ENCODE data around the gene CYP19A1.

DNA sequence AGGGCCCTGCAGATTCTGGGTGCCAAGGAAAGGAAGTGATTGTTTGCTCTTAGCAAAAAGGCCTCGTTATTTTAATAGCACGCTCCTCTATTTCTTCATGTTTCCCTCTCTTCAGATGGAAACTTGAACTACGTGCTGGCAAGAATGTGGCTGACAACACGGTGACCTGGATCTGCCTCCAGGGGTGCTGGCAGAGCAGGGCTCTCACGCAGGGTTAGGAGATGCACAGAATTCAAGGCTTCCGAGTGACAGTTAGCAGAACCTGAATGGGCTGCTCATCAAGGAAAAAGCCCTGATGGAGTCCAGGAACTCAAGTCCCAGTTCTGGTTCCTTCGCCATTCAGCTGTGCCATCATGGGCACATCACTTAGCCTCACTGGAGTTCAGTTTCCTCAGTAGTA, 22.7 kb downstream of the CYP19A1 start:
- no peak for TF ChIP-seq POLR2A (IDR thresholded peaks at IDR 0.05)
- TF ChIP-seq, protein P1, sequence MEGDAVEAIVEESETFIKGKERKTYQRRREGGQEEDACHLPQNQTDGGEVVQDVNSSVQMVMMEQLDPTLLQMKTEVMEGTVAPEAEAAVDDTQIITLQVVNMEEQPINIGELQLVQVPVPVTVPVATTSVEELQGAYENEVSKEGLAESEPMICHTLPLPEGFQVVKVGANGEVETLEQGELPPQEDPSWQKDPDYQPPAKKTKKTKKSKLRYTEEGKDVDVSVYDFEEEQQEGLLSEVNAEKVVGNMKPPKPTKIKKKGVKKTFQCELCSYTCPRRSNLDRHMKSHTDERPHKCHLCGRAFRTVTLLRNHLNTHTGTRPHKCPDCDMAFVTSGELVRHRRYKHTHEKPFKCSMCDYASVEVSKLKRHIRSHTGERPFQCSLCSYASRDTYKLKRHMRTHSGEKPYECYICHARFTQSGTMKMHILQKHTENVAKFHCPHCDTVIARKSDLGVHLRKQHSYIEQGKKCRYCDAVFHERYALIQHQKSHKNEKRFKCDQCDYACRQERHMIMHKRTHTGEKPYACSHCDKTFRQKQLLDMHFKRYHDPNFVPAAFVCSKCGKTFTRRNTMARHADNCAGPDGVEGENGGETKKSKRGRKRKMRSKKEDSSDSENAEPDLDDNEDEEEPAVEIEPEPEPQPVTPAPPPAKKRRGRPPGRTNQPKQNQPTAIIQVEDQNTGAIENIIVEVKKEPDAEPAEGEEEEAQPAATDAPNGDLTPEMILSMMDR (IDR thresholded peaks at IDR 0.05), result no peak
